Measurements from ENCODE around the gene KRTAP10-12.

DNA sequence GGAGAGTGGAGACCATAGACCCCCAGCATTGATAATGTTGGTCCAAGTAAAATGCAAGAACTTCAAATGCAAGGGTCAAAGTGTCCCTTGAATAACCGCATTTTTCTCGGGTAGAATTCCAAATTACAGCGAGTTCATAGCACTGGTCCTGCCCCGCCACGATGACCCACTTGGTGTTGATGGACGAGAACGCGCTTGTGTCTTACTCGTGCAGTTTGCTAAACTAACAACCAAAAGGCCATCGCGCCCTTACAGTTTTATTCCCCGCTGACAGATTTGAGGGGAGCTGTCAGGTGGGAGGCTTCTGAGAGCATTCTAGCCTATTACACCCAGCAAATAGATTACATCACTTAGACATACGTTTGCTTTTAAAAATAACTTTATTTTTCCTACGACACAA lies 31.7 kb downstream of the KRTAP10-12 start:
- TF ChIP-seq, protein P1, sequence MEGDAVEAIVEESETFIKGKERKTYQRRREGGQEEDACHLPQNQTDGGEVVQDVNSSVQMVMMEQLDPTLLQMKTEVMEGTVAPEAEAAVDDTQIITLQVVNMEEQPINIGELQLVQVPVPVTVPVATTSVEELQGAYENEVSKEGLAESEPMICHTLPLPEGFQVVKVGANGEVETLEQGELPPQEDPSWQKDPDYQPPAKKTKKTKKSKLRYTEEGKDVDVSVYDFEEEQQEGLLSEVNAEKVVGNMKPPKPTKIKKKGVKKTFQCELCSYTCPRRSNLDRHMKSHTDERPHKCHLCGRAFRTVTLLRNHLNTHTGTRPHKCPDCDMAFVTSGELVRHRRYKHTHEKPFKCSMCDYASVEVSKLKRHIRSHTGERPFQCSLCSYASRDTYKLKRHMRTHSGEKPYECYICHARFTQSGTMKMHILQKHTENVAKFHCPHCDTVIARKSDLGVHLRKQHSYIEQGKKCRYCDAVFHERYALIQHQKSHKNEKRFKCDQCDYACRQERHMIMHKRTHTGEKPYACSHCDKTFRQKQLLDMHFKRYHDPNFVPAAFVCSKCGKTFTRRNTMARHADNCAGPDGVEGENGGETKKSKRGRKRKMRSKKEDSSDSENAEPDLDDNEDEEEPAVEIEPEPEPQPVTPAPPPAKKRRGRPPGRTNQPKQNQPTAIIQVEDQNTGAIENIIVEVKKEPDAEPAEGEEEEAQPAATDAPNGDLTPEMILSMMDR (IDR thresholded peaks at IDR 0.05; ENCODE audit: low read depth, low read length, missing input control) = no peak
- TF ChIP-seq YY1 (IDR thresholded peaks at IDR 0.05) = no peak
- no peak for TF ChIP-seq FOXA1 (IDR thresholded peaks at IDR 0.05)
- TF ChIP-seq TAF1 (conservative IDR thresholded peaks at IDR 0.05) = no peak
- TF ChIP-seq SP1 (IDR thresholded peaks at IDR 0.05) = no peak
- TF ChIP-seq, protein P2, sequence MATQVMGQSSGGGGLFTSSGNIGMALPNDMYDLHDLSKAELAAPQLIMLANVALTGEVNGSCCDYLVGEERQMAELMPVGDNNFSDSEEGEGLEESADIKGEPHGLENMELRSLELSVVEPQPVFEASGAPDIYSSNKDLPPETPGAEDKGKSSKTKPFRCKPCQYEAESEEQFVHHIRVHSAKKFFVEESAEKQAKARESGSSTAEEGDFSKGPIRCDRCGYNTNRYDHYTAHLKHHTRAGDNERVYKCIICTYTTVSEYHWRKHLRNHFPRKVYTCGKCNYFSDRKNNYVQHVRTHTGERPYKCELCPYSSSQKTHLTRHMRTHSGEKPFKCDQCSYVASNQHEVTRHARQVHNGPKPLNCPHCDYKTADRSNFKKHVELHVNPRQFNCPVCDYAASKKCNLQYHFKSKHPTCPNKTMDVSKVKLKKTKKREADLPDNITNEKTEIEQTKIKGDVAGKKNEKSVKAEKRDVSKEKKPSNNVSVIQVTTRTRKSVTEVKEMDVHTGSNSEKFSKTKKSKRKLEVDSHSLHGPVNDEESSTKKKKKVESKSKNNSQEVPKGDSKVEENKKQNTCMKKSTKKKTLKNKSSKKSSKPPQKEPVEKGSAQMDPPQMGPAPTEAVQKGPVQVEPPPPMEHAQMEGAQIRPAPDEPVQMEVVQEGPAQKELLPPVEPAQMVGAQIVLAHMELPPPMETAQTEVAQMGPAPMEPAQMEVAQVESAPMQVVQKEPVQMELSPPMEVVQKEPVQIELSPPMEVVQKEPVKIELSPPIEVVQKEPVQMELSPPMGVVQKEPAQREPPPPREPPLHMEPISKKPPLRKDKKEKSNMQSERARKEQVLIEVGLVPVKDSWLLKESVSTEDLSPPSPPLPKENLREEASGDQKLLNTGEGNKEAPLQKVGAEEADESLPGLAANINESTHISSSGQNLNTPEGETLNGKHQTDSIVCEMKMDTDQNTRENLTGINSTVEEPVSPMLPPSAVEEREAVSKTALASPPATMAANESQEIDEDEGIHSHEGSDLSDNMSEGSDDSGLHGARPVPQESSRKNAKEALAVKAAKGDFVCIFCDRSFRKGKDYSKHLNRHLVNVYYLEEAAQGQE (IDR thresholded peaks at IDR 0.05) = no peak
- TF ChIP-seq, protein P3, sequence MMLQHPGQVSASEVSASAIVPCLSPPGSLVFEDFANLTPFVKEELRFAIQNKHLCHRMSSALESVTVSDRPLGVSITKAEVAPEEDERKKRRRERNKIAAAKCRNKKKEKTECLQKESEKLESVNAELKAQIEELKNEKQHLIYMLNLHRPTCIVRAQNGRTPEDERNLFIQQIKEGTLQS (IDR thresholded peaks at IDR 0.05) = no peak
- TF ChIP-seq RXRA (IDR thresholded peaks at IDR 0.05) = no peak
- no peak for TF ChIP-seq GABPA (IDR thresholded peaks at IDR 0.05 in 1 of 2, conservative IDR thresholded peaks at IDR 0.05 in 1 of 2)
- TF ChIP-seq, protein P4, sequence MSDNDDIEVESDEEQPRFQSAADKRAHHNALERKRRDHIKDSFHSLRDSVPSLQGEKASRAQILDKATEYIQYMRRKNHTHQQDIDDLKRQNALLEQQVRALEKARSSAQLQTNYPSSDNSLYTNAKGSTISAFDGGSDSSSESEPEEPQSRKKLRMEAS (IDR thresholded peaks at IDR 0.05) = no peak
- TF ChIP-seq HNF4A (conservative IDR thresholded peaks at IDR 0.05) = no peak
- no peak for TF ChIP-seq EGR1 (IDR thresholded peaks at IDR 0.05; ENCODE audit: low read depth in 2 of 2)
- TF ChIP-seq RAD21 (IDR thresholded peaks at IDR 0.05) = no peak
- no peak for TF ChIP-seq JUND (IDR thresholded peaks at IDR 0.05)
